GM12872 (cell line): Measurements from ENCODE around the gene ZNF512B.

ENCODE experiments used
- CTCF ChIP-seq: IDR thresholded peaks from 3 replicates; pipeline ENCODE4 v1.5.1; 2011; ENCODE audit warnings: low read depth, mild to moderate bottlenecking, low read length, moderate library complexity; ENCODE audit not compliant: insufficient read depth

Gene ZNF512B

GRCh38 chr20:64005394-64005793 is 35.7 kb upstream of the ZNF512B start:
- TF ChIP-seq CTCF: no peak

GRCh38 chr20:64003960-64004725 is 34.4 kb upstream of the ZNF512B start:
- no peak for TF ChIP-seq CTCF

GRCh38 chr20:64001607-64002011 is 31.9 kb upstream of the ZNF512B start:
- TF ChIP-seq CTCF: no peak

GRCh38 chr20:64000906-64001305 is 31.2 kb upstream of the ZNF512B start:
- no peak for TF ChIP-seq CTCF

- TF ChIP-seq CTCF: no peak
Measured at GRCh38 chr20:63982937-63983336, 13.2 kb upstream of the ZNF512B start.

GRCh38 chr20:63980806-63981728 is 11.3 kb upstream of the ZNF512B start, which contains the start of gene PRPF6:
PRPF6 (plus strand) TSS chr20:63981132; CDS start chr20:63981246, 114 bp downstream.
- peak; percentile 96 for TF ChIP-seq CTCF

GRCh38 chr20:63980317-63980805 is 10.6 kb upstream of the ZNF512B start:
- TF ChIP-seq CTCF: no peak
